RWPE1 (cell line): ENCODE results near the gene RAB10.
"Not testable (repeated sequence)": the region's sequence is repeated elsewhere in the genome, so short reads cannot be mapped to it uniquely, and the experiment has no call there.

Experiments used
- CTCF ChIA-PET: fragments of 350-600 bp; sonication (Branson Sonifier 250); formaldehyde crosslinking; extraction: SDS; loops from one replicate; lab custom pipeline; 2021; lab: Yijun Ruan, JAX
- POLR2A ChIA-PET: fragments of 400-600 bp; formaldehyde crosslinking; extraction: SDS; loops from one replicate; lab custom pipeline; 2020; ENCODE audit warnings: antibody characterized with exemption; ENCODE audit not compliant: low non-redundant PET; lab: Yijun Ruan, JAX
- DNase-seq: peaks from one replicate; pipeline ENCODE4 v3.0.0; 2012; ENCODE audit warnings: low spot score
- H3K27ac ChIP-seq: fragments of 450-650 bp; 2 replicates; pipeline ENCODE4 v1.5.1; 2017
- TF ChIP-seq, protein P1 (sequence below): fragments of 450-650 bp; conservative IDR thresholded peaks from 2 replicates; pipeline ENCODE4 v1.5.1; 2017; ENCODE audit warnings: low read depth, mild to moderate bottlenecking

Gene RAB10

GRCh38 chr2:26013668-26014067, 20.2 kb upstream of the RAB10 start:
- POLR2A ChIA-PET: interaction anchor here (0.6 kb wide), 1 partner anchor 58 kb away, joined by 3 read pairs; no protein-coding TSS in a partner anchor
- DNase-seq: no peak
- no peak overlapping the region for H3K27ac ChIP-seq
- TF ChIP-seq, protein P1, sequence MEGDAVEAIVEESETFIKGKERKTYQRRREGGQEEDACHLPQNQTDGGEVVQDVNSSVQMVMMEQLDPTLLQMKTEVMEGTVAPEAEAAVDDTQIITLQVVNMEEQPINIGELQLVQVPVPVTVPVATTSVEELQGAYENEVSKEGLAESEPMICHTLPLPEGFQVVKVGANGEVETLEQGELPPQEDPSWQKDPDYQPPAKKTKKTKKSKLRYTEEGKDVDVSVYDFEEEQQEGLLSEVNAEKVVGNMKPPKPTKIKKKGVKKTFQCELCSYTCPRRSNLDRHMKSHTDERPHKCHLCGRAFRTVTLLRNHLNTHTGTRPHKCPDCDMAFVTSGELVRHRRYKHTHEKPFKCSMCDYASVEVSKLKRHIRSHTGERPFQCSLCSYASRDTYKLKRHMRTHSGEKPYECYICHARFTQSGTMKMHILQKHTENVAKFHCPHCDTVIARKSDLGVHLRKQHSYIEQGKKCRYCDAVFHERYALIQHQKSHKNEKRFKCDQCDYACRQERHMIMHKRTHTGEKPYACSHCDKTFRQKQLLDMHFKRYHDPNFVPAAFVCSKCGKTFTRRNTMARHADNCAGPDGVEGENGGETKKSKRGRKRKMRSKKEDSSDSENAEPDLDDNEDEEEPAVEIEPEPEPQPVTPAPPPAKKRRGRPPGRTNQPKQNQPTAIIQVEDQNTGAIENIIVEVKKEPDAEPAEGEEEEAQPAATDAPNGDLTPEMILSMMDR: no peak
- CTCF ChIA-PET: interaction anchor here (0.6 kb wide), 1 partner anchor 9 kb away, joined by 3 read pairs; no protein-coding TSS in a partner anchor

GRCh38 chr2:26016012-26016705, 17.7 kb upstream of the RAB10 start:
- ChIA-PET CTCF (interaction anchor here (0.6 kb wide), 3 partner anchors 7 to 728 kb away, joined by 3 to 7 read pairs (median 5); no protein-coding TSS in a partner anchor), POLR2A (no interaction called here)
- DNase-seq: no peak
- no peak overlapping the region for H3K27ac ChIP-seq
- TF ChIP-seq, protein P1: no peak

DNA sequence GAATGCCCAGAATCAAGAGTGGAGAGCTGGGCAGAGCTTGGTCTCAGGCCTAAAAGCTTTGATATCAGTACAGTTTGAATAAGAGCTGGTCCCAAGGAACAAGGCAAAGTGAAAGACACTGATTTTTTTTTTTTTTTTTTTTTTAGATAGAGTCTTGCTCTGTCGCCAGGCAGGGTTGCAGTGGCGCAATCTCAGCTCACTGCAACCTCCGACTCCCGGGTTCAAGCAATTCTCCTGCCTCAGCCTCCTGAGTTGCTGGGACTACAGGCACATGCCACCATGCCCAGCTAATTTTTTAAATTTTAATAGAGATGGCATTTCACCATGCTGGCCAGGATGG, 17.2 kb upstream of the RAB10 start:
- DNase-seq, POLR2A ChIA-PET: not testable (repeated sequence)
- CTCF ChIA-PET: interaction anchor here (0.6 kb wide), 1 partner anchor 15 kb away, joined by 7 read pairs; no protein-coding TSS in a partner anchor
- peak overlapping the region; percentile 91 for H3K27ac ChIP-seq

GRCh38 chr2:26017464-26018183, 16.3 kb upstream of the RAB10 start:
- TF ChIP-seq, protein P1: no peak
- CTCF ChIA-PET: no interaction called here
- peak overlapping the region; percentile 91 for H3K27ac ChIP-seq
- POLR2A ChIA-PET: interaction anchor here (0.6 to 1.5 kb wide), 3 partner anchors 9 to 16 kb away, joined by 3 to 7 read pairs (median 7); partner anchors contain the start of gene RAB10
- no peak for DNase-seq

DNA sequence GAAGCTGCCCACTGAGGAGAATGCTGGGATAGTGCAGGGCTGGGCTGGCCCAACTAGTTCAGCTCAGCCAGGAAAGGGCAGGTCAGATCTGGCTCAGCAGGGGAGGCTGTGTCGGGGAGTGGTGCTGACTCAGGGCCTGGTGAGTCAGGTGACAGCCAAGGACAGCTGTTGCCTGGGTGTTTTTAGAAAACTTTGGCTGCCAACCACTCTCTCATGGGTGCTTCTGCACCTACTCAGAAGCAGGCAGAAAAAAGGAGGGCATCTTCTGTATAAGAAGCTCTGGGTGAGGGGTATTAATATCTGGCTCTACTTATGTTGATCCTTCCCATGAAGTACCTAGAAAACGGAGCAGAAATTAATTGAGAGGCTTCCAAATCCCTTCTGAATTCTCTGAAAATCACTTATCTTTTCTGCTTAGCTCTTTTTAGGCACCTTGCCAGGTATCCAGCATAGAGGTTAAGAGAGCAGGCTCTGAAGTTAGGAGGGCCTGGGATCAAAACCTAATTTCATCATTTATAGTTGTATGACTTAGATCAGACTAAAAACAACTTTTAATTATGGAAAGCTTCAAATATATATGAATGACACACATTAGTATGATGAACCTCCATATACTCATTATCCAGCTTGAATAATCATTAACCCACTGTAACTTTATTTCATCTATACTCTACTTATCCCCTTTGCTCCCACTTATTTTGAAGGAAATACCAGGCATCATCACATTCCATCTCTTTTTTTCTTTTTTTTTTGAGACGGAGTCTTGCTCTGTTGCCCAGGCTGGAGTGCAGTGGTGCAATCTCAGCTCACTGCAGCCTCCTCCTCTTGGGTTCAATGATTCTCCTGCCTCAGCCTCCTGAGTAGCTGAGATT, 15.5 kb upstream of the RAB10 start:
- H3K27ac ChIP-seq: peak overlapping the region; percentile 91
- CTCF ChIA-PET: interaction anchor here (1.0 kb wide), 1 partner anchor 27 kb away, joined by 3 read pairs; no protein-coding TSS in a partner anchor
- DNase-seq: peak; percentile 96
- POLR2A ChIA-PET: interaction anchor here (0.6 to 1.5 kb wide), 3 partner anchors 9 to 15 kb away, joined by 3 to 7 read pairs (median 7); partner anchors contain the start of gene RAB10
- TF ChIP-seq, protein P1: no peak

GRCh38 chr2:26020231-26020640, 13.6 kb upstream of the RAB10 start:
- peak overlapping the region; percentile 91 for H3K27ac ChIP-seq
- TF ChIP-seq, protein P1: no peak
- no peak for DNase-seq
- POLR2A ChIA-PET: no interaction called here
- CTCF ChIA-PET: no interaction called here
